HFFc6 (cell line): Measurements from ENCODE around the gene CTSC. TPM values are rescaled to one million over a fixed set of nuclear protein-coding genes. Genes with fewer than 3 reads are reported as not detected.

Source experiments
- DNase-seq: peaks from one replicate; pipeline ENCODE4 v3.0.0-alpha.2; 2018
- H3K27ac Mint-ChIP-seq: 2 replicates; pipeline ENCODE4 v1.8.0; 2020; ENCODE audit warnings: mild to moderate bottlenecking, mixed read lengths
- H3K27me3 Mint-ChIP-seq: 2 replicates; pipeline ENCODE4 v1.8.0; 2021; ENCODE audit warnings: mild to moderate bottlenecking, moderate library complexity, mixed read lengths; ENCODE audit not compliant: insufficient read depth
- H3K36me3 Mint-ChIP-seq: 2 replicates; pipeline ENCODE4 v1.8.0; 2021; ENCODE audit warnings: low read depth, mixed read lengths
- H3K4me1 Mint-ChIP-seq: 2 replicates; pipeline ENCODE4 v1.8.0; 2020; ENCODE audit warnings: low read depth, mixed read lengths
- H3K4me3 Mint-ChIP-seq: 2 replicates; pipeline ENCODE4 v1.8.0; 2020; ENCODE audit warnings: mild to moderate bottlenecking, moderate library complexity, mixed read lengths
- H3K9me3 Mint-ChIP-seq: 2 replicates; pipeline ENCODE4 v1.8.0; 2020; ENCODE audit warnings: mild to moderate bottlenecking, mixed read lengths
- CTCF ChIP-seq: fragments of 200-600 bp; sonication (generic); IDR thresholded peaks from 2 replicates; pipeline ENCODE4 v1.5.0; 2021; ENCODE audit warnings: antibody characterized with exemption, mild to moderate bottlenecking
- total RNA-seq, 6 experiments: library from RNA; stranded (reverse); fragmentation: NEBNext Ultra II Directional; extraction: Animal tissue kit (Norgen Biotek cat#: 25700); gene quantifications; 2 replicates in 1 of 6; 3 replicates in 5 of 6; pipeline ENCODE4 v1.2.3, GENCODE V29; 2021

CTSC gene
- total RNA-seq, 6 experiments from 2014 or later, result 234 to 406 (median 384) TPM

GRCh38 chr11:88282747-88283515 lies 54.6 kb downstream of the CTSC start:
- H3K9me3 Mint-ChIP-seq, result no peaks in the 10 kb centered on the region
- no peak for TF ChIP-seq CTCF
- no peak overlapping the region for H3K27ac Mint-ChIP-seq
- no peaks in the 10 kb centered on the region for H3K36me3 Mint-ChIP-seq
- DNase-seq, result no peak
- H3K4me3 Mint-ChIP-seq, result no peak overlapping the region
- no peaks in the 10 kb centered on the region; the same call in 1 of the 2 replicates for H3K27me3 Mint-ChIP-seq
- 0 out of 2 replicates have a peak, but pooled peaks cover 4% of the 10 kb centered on the region for H3K4me1 Mint-ChIP-seq

- peak; percentile 16 for DNase-seq
- Mint-ChIP-seq H3K27ac (no peak overlapping the region), H3K9me3 (no peaks in the 10 kb centered on the region), H3K4me1 (0 out of 2 replicates have a peak, but pooled peaks cover 4% of the 10 kb centered on the region), H3K4me3 (no peak overlapping the region), H3K36me3 (no peaks in the 10 kb centered on the region), H3K27me3 (no peaks in the 10 kb centered on the region)
- TF ChIP-seq CTCF, result no peak; the same call in none of the 2 replicates
Observed at GRCh38 chr11:88281317-88281712, 56.2 kb downstream of the CTSC start.

- no peak for DNase-seq
- H3K4me1 Mint-ChIP-seq, result 0 out of 2 replicates have a peak, but pooled peaks cover 4% of the 10 kb centered on the region
Observed at GRCh38 chr11:88280673-88281316, 56.7 kb downstream of the CTSC start.

GRCh38 chr11:88277349-88277915 lies 60.1 kb downstream of the CTSC start:
- DNase-seq, result no peak

More at GRCh38 chr11:88280673-88281316, 56.7 kb downstream of the CTSC start:
- Mint-ChIP-seq H3K9me3 (no peaks in the 10 kb centered on the region), H3K27ac (no peak overlapping the region), H3K27me3 (no peaks in the 10 kb centered on the region), H3K4me3 (no peak overlapping the region), H3K36me3 (no peaks in the 10 kb centered on the region)
- TF ChIP-seq CTCF, result no peak

GRCh38 chr11:88275636-88276035 lies 61.9 kb downstream of the CTSC start:
- no peak for TF ChIP-seq CTCF
- no peak overlapping the region for H3K4me3 Mint-ChIP-seq
- DNase-seq, result no peak
- no peaks in the 10 kb centered on the region for H3K4me1 Mint-ChIP-seq
- H3K9me3 Mint-ChIP-seq, result no peaks in the 10 kb centered on the region
- H3K27ac Mint-ChIP-seq, result no peak overlapping the region
- no peaks in the 10 kb centered on the region for H3K27me3 Mint-ChIP-seq
- H3K36me3 Mint-ChIP-seq, result no peaks in the 10 kb centered on the region

More at GRCh38 chr11:88277349-88277915, 60.1 kb downstream of the CTSC start:
- H3K4me3 Mint-ChIP-seq, result no peak overlapping the region
- H3K4me1 Mint-ChIP-seq, result 0 out of 2 replicates have a peak, but pooled peaks cover 4% of the 10 kb centered on the region
- H3K27ac Mint-ChIP-seq, result no peak overlapping the region
- H3K36me3 Mint-ChIP-seq, result no peaks in the 10 kb centered on the region
- TF ChIP-seq CTCF, result no peak
- H3K27me3 Mint-ChIP-seq, result no peaks in the 10 kb centered on the region
- no peaks in the 10 kb centered on the region for H3K9me3 Mint-ChIP-seq
